ENCODE measurements around the gene CDC23.
"Not testable (repeated sequence)": the region's sequence is repeated elsewhere in the genome, so short reads cannot be mapped to it uniquely, and the experiment has no call there.

The CDC23 gene

GRCh38 chr5:138210985-138211384 is 2.1 kb downstream of the CDC23 start:
- DNase-seq, result no peak

DNA sequence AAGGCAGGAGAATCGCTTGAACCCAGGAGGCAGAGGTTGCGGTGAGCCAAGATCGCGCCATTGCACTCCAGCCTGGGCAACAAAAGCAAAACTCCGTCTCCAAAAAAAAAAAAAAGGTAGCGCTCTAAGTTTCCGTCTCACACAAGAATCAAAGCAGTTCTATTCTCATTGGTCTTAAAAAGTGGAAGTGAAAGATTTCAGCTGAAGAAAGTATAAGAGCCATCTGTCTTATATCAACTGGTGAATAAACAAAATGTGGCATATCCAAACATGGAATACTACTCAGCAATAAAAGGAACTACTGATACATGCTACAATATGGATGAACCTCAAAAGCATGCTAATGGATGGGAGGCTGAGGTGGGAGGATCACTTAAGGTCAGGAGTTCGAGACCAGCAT is 19.3 kb downstream of the CDC23 start:
- not testable (repeated sequence) for DNase-seq

DNA sequence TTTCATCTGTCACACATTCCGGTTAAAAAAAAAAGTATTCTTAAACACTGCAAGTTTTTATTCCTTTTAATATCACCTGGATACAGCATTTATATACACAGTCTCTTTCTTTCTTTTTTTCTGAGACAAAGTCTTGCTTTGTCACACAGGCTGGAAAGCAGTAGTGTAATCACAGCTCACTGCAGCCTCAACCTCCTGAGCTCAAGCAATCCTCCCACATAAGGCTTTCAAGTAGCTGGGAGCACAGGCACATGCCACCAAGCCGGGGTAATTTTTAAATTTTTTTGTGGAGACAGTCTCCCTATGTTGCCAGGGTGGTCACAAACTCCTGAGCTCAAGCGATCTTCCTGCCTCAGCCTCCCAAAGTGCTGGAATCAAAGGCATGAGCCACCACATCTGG is 20.3 kb downstream of the CDC23 start:
- DNase-seq, result no peak

- DNase-seq, result no peak
These were observed 24.5 kb downstream of the CDC23 start for GRCh38 chr5:138188626-138189025.

- DNase-seq, result no peak
These were observed 27.1 kb downstream of the CDC23 start for GRCh38 chr5:138186002-138186447.

GRCh38 chr5:138182808-138183207 is 30.3 kb downstream of the CDC23 start:
- DNase-seq, result no peak

DNA sequence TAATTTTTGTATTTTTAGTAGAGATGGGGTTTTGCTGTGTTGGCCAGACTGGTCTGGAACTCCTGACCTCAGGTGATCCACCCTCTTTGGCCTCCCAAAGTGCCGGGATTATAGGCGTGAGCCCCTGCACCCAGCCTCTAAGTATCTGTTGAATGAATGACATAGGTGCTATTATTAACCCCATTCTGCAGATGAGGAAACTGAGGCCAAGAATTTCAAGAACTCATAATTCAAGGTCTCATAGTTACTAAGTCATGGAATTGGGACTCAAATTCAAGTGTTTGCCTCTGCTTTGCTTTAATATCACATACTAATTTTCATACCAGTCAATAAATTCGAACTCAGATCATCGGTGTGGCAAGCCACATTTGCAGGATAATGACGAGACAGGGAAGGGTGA is 32.3 kb downstream of the CDC23 start:
- DNase-seq, result no peak

GRCh38 chr5:138180183-138180782 is 32.8 kb downstream of the CDC23 start:
- no peak for DNase-seq

DNA sequence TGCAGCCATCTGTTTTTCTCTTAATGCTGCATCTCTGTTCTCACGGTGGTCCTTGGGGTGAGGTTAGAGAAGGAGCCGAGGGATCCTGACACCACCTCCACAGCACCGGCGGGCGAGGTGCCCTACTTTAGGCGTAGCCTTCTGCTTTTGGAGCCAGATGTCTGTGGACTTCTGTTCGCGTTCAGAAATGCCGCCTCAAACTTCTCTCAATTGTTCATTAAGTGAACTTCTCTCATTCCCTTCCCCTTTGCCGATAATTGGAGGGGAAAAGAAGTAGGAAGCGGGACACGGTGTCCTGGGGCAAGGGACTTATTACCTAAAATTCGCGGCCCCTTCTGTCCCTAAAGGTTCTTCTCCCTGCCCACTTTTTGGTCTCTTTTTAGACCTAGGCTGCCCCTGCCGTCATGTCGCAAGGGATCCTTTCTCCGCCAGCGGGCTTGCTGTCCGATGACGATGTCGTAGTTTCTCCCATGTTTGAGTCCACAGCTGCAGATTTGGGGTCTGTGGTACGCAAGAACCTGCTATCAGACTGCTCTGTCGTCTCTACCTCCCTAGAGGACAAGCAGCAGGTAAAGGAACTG is 33.8 kb downstream of the CDC23 start:
- DNase-seq, result no peak

DNA sequence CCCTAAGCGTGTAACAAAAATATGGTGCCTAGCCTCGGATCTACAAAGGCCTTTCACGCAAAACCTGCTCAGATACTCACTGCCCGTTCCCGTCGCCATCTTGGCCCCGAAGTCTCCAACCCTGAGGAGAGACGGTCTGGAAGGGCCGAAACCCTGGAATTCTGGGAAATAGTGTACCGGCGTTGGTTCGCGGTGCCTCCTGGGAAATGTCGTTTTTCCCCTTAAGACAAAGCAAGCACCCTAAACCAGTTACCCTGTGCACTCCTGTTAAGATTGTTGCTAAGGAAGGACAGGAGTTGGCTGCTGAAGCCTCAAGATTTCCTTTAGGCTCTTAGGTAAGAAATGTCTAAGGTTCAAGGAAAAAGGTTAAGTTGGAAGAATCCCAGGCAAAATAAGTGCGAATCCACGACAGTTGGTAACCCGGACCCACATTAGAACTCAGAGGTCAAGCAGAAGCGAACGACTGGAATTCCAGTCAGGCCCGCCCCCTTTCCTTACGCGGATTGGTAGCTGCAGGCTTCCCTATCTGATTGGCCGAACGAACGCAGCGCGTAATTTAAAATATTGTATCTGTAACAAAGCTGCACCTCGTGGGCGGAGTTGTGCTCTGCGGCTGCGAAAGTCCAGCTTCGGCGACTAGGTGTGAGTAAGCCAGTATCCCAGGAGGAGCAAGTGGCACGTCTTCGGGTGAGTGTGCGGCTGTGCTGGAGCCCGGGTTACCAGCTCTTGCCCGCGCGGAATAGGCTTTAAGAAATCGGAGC is 34.4 kb downstream of the CDC23 start, which contains the start of the genes BRD8 and KIF20A:
Gene BRD8, minus strand, starts transcription at position 115 of the 761 bp plus-strand sequence. Its CDS starts 16 bp downstream, at position 99.
Gene KIF20A, plus strand, starts transcription at position 597 of the 761 bp plus-strand sequence. CDS start 569 bp downstream, outside the sequence.
- peak; percentile 39 to 78 (median 66) for DNase-seq

DNA sequence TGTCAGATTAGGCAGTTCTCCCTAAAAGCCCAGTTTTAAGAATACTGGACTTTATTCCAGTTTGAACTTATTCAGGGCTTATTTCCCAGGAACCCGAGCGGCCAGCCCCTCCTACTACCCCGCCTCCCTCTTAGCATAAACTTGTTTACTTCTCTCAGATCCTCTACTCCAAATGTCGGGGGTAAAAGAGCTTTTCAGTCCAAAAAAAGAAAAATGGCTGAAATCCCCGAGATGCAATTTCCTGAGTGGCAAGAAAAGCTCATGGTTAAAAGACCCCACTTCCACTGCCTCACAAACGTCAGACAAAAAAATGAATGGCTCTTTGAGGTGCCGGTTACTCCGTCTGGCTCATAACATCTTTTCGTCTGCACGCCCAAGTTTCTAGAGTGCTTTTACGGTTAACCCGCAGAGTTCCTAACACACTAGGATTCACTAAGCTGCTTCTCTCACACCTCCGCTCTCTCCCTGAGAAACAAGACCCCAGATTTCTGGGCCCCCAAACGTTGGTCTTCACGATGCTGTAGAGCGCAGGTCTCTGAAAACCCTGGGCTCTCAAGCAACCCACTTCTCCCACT is 35.1 kb downstream of the CDC23 start:
- no peak for DNase-seq

GRCh38 chr5:138170299-138170698 is 42.8 kb downstream of the CDC23 start:
- DNase-seq, result no peak

GRCh38 chr5:138169124-138169523 is 44.0 kb downstream of the CDC23 start:
- DNase-seq, result no peak

GRCh38 chr5:138163721-138164120 is 49.4 kb downstream of the CDC23 start:
- no peak for DNase-seq

GRCh38 chr5:138160706-138161105 is 52.4 kb downstream of the CDC23 start:
- DNase-seq, result no peak

- DNase-seq, result no peak
These were observed 53.5 kb downstream of the CDC23 start for GRCh38 chr5:138159666-138160065.

GRCh38 chr5:138157626-138158025 is 55.5 kb downstream of the CDC23 start:
- no peak for DNase-seq

GRCh38 chr5:138155977-138156376 is 57.1 kb downstream of the CDC23 start:
- DNase-seq, result not testable (repeated sequence)

- DNase-seq, result no peak
These were observed 63.6 kb downstream of the CDC23 start for GRCh38 chr5:138149530-138149929.

- DNase-seq, result no peak
These were observed 64.3 kb downstream of the CDC23 start for GRCh38 chr5:138148811-138149210.

GRCh38 chr5:138143578-138143977 is 69.5 kb downstream of the CDC23 start:
- not testable (repeated sequence) for DNase-seq

DNA sequence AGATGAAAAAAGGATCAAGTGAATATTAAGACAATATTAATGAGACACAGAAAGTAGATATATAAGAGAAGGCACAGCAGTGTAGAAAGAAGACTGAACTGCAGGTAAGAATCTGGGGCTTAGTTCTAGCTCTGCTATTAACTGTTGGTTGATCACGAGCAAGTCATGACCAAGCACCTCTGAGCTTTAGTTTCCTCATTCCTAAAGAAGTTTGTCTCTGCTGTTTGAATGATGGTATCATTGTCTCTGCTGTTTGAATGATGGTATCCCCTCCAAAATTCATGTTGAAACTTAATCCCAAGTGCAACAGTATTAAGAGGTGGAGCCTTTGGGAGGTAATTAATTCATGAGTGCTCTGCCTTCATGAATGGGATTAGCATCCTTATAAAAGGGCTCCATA is 71.4 kb downstream of the CDC23 start:
- DNase-seq, result no peak

DNA sequence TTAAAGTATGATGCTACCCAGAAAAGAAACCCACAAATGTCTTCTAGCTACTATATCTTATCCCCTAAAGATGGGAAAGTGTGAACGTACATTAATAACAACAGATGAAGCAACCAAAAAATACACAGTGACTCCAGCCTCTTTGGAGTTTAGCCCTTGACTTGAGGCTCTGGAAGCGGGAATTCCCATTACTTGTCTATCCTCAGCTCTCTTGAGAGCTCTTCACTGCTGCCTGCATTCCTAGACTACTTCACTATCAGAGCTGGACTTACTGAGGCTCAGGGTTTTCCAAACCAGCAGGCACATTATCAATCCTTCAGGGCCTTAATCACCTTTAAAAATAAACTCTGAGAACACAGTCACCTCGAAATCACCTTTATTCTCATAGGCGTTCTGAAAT is 72.9 kb downstream of the CDC23 start:
- DNase-seq, result no peak

DNA sequence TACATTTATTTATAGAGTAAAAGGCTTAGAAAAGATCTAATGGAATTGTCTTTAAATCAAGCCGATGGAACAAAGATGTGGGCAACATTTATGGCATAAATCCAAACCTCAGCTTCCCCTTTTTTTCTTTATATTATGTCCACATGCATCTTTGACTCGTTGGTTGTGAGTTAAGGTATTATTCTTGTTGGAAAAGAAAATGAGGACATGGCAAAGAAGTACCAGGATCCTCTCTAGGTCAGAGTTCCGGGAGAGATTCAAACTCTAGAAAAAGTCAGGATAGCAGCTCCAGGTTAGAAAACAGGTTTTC is 73.4 kb downstream of the CDC23 start:
- no peak for DNase-seq
